ENCODE measurements around the gene BRAF.

The BRAF gene

GRCh38 chr7:140676306-140676705 is 248.4 kb downstream of the BRAF start:
- Histone ChIP-seq H3K27me3 (replicated peaks) (no peaks in the 10 kb centered on the region), H3K36me3 (replicated peaks) (peaks cover 4% of the 10 kb centered on the region), H3K27ac (no peak overlapping the region), H3K4me3 (ENCODE audit: low read depth, low read length) (no peak overlapping the region)
- in situ Hi-C loops (cut with HindIII; ENCODE audit: low pct_ligation_motif_present, low sequenced_read_pairs), result no loop called here
- no peak for TF ChIP-seq CTCF (IDR thresholded peaks at IDR 0.05; ENCODE audit: low read depth, low read length, missing control alignments)
- DNase-seq, result no peak

- Histone ChIP-seq H3K27me3 (replicated peaks) (no peaks in the 10 kb centered on the region), H3K36me3 (replicated peaks) (peaks cover 2% of the 10 kb centered on the region), H3K27ac (no peak overlapping the region), H3K4me3 (ENCODE audit: low read depth, low read length) (no peak overlapping the region)
- no peak for DNase-seq
- no peak for TF ChIP-seq CTCF (IDR thresholded peaks at IDR 0.05; ENCODE audit: low read depth, low read length, missing control alignments)
- in situ Hi-C loops (cut with HindIII; ENCODE audit: low pct_ligation_motif_present, low sequenced_read_pairs), result no loop called here
These were observed 249.0 kb downstream of the BRAF start for GRCh38 chr7:140675726-140676125.

DNA sequence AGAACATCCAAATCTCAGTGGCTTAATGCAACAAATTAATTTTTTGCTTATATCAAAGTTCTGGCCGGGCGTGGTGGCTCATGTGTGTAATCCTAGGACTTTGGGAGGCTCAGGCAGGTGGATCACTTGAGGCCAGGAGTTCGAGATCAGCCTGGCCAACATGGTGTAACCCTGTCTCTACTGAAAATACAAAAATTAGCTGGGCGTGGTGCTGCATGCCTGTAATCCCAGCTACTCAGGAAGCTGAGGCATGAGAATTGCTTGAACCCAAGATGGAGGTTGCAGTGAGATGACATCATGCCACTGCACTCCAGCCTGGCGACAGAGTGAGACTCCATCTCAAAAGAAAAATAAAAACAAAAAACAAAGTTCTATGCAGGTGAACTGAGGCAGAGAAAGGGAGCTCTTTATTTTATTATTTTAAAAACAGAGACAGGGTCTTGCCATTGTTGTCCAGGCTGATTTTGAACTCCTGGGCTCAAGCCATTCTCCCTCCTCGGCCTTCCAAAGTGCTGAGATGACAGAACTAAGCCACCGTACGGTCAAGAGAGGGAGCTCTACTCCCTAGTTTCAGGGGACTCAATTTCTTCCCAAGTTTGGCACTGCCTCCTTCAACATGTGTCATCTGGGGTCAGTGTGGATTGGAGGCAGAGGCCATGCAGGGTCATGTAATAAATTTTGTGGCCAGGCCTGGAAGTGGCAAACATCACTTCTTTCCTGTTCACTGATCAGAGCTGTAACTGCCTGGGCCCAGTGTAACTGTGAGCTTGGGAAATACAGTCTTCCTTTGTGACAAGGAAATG is 249.6 kb downstream of the BRAF start:
- H3K27me3 ChIP-seq (replicated peaks), result no peaks in the 10 kb centered on the region
- H3K27ac ChIP-seq, result no peak overlapping the region
- peak; percentile 30 for DNase-seq
- TF ChIP-seq CTCF (IDR thresholded peaks at IDR 0.05; ENCODE audit: low read depth, low read length, missing control alignments), result peak; percentile 70
- in situ Hi-C loops (cut with HindIII; ENCODE audit: low pct_ligation_motif_present, low sequenced_read_pairs), result no loop called here
- H3K36me3 ChIP-seq (replicated peaks), result no peaks in the 10 kb centered on the region
- no peak overlapping the region for H3K4me3 ChIP-seq (ENCODE audit: low read depth, low read length)

GRCh38 chr7:140674356-140674800 is 250.4 kb downstream of the BRAF start:
- in situ Hi-C loops (cut with HindIII; ENCODE audit: low pct_ligation_motif_present, low sequenced_read_pairs), result no loop called here
- H3K27ac ChIP-seq, result no peak overlapping the region
- no peaks in the 10 kb centered on the region for H3K36me3 ChIP-seq (replicated peaks)
- H3K27me3 ChIP-seq (replicated peaks), result no peaks in the 10 kb centered on the region
- TF ChIP-seq CTCF (IDR thresholded peaks at IDR 0.05; ENCODE audit: low read depth, low read length, missing control alignments), result no peak
- H3K4me3 ChIP-seq (ENCODE audit: low read depth, low read length), result no peak overlapping the region
- no peak for DNase-seq

DNA sequence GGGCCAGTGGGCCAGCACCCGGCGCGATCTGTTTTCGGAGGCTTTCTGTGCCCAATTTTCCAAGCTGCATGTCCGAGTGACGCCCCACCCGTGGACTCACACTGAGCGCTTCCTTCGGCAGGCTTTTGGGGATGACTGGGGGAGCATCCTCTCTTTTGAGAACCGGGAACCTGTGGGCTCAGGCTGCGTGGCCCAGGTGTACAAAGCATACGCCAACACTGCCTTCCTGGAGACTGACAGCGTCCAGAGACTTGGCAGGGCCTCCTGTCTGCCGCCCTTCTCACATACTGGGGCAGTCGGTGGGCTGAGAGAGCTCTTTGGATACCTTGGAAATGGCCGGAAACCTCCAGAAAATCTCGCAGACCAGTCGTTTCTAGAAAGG is 251.0 kb downstream of the BRAF start:
- no peak for TF ChIP-seq CTCF (IDR thresholded peaks at IDR 0.05; ENCODE audit: low read depth, low read length, missing control alignments)
- H3K36me3 ChIP-seq (replicated peaks), result no peaks in the 10 kb centered on the region
- H3K27me3 ChIP-seq (replicated peaks), result no peaks in the 10 kb centered on the region
- H3K27ac ChIP-seq, result no peak overlapping the region
- in situ Hi-C loops (cut with HindIII; ENCODE audit: low pct_ligation_motif_present, low sequenced_read_pairs), result no loop called here
- peak overlapping the region; percentile 62 for H3K4me3 ChIP-seq (ENCODE audit: low read depth, low read length)
- DNase-seq, result no peak
